Testis (tissue), 3 donors: ENCODE data around the gene YEATS2. TPM values are rescaled to one million over a fixed set of nuclear protein-coding genes. Genes with fewer than 3 reads are reported as not detected.

Experiments used
- DNase-seq: peaks from one replicate; pipeline ENCODE4 v3.0.0-alpha.2; 2019
- H3K27ac ChIP-seq, 2 donors: fragments of 200-600 bp; sonication (generic); one replicate each; pipeline ENCODE4 v1.5.1; 2019
- H3K27me3 ChIP-seq: fragments of 200-600 bp; sonication (generic); one replicate; pipeline ENCODE4 v1.5.1; 2019
- H3K36me3 ChIP-seq: fragments of 200-600 bp; sonication (generic); one replicate; pipeline ENCODE4 v1.5.1; 2017; ENCODE audit warnings: low read depth; ENCODE audit errors: missing control alignments
- H3K4me1 ChIP-seq: fragments of 200-600 bp; sonication (generic); one replicate; pipeline ENCODE4 v1.5.1; 2019
- H3K4me3 ChIP-seq, 2 donors: fragments of 200-600 bp; sonication (generic); one replicate each; pipeline ENCODE4 v1.5.1; 2017 to 2019
- H3K9me3 ChIP-seq: fragments of 200-600 bp; sonication (generic); one replicate; pipeline ENCODE4 v1.5.1; 2017
- POLR2A ChIP-seq: fragments of 450-650 bp; IDR thresholded peaks from one replicate; pipeline ENCODE4 v1.6.1; 2017; ENCODE audit warnings: antibody characterized with exemption, mild to moderate bottlenecking, moderate library complexity
- WGBS, 2 donors: methylation state at CpG; one replicate each; pipeline ENCODE4 v1.1.5; 2018; 5-methylcytosine and 5-hydroxymethylcytosine counted together
- intact Hi-C: fragments of 100-400 bp; cut with DNase I; formaldehyde crosslinking; loops from one replicate; pipeline ENCODE4 v1.15.1; 2023; ENCODE audit warnings: low total_unique reads
- polyA plus RNA-seq: library from polyadenylated mRNA; stranded (reverse); fragments of 350-450 nt; fragmentation: Illumina TruSeq; extraction: RNeasy Lipid Tissue Mini Kit (QIAGEN cat#74804); gene quantifications from one replicate; pipeline ENCODE4 v1.2.3, GENCODE V29; 2014; ENCODE audit warnings: low read depth, low replicate concordance; ENCODE audit not compliant: insufficient read depth
- total RNA-seq, 2 donors: library from RNA; depleted of rRNA; stranded (reverse); fragments of >200 nt; gene quantifications; one replicate each; pipeline ENCODE4 v1.2.3, GENCODE V29; 2016
- TF ChIP-seq, protein P1 (sequence below), 3 experiments: fragments of 450-650 bp in 2 of 3; fragments of 200-600 bp in 1 of 3; sonication (generic) in 1 of 3; IDR thresholded peaks; one replicate each; pipeline ENCODE4 v1.5.1; 2016 to 2019; ENCODE audit warnings: antibody characterized with exemption in 3 of 3, mild to moderate bottlenecking in 2 of 3, moderate library complexity in 1 of 3

Gene YEATS2
- total and polyA plus RNA-seq, 3 donors from 2014 or later: 19.3 to 41.7 (median 39.9) TPM

DNA sequence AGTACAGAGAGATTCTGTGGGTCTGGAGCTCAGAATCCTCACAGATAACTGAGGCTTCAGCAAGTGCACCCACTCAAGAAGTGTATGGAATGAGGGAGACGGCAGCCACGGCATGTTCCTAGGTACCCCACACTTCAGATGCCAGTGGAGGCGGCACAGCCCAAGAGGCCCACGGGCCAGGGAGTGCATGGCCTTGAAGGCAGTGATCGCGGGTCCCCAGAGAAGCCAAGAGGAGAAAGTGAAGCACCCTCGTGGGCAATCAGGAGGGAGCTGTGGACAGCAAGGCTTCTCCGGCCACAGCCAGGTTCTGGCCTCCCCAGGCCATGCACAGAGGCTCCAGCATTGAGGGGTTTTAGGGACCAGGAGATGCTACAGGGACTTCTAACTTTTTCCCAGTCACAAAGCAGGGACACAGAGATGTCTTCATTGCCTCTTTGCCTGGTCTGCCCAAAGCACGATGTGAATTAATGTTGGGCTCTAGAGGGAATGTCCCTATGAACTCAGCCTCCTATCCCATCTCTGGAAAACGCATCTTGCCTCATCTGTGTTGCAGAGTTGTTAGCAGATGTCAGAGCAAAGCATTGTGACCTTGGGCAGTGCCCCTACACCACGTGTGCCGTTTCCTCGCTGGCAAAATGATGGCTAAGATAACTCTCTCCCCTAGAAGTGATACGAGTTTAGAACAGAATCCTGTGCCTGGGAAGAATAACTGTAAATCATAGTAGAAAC lies 130.4 kb downstream of the YEATS2 start:
- Histone ChIP-seq H3K4me1 (peaks cover 4% of the 10 kb centered on the region), H3K27ac (no peak overlapping the region), H3K4me3 (no peak overlapping the region), H3K9me3 (no peaks in the 10 kb centered on the region), H3K36me3 (no peaks in the 10 kb centered on the region), H3K27me3 (no peaks in the 10 kb centered on the region)
- TF ChIP-seq, protein P1, sequence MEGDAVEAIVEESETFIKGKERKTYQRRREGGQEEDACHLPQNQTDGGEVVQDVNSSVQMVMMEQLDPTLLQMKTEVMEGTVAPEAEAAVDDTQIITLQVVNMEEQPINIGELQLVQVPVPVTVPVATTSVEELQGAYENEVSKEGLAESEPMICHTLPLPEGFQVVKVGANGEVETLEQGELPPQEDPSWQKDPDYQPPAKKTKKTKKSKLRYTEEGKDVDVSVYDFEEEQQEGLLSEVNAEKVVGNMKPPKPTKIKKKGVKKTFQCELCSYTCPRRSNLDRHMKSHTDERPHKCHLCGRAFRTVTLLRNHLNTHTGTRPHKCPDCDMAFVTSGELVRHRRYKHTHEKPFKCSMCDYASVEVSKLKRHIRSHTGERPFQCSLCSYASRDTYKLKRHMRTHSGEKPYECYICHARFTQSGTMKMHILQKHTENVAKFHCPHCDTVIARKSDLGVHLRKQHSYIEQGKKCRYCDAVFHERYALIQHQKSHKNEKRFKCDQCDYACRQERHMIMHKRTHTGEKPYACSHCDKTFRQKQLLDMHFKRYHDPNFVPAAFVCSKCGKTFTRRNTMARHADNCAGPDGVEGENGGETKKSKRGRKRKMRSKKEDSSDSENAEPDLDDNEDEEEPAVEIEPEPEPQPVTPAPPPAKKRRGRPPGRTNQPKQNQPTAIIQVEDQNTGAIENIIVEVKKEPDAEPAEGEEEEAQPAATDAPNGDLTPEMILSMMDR (IDR thresholded peaks at IDR 0.05): no peak
- no peak for TF ChIP-seq POLR2A
- WGBS, 2 donors: 68 to 75% methylated on average over 13 to 14 of the region's 14 CpGs
- intact Hi-C loops: no loop called here
- DNase-seq: no peak

DNA sequence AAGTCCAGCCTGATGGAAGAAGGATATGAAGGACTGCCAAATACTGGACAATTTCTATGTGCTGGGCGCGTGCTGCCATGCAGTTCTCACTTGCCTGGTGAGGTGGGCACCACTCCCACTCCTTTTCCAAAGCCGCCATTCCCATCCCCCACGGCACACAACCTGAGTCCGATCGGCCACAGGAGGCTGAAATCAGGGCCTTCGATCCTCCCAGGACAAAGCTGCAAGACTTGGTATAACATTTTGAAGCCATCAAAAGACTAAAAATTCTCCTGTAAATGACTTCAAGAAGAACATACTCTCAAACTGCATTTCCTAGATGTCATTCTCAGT lies 130.9 kb downstream of the YEATS2 start:
- no peak overlapping the region for H3K27ac ChIP-seq
- WGBS, 2 donors: 87 to 97% methylated on average over 7 of the region's 7 CpGs
- no peaks in the 10 kb centered on the region for H3K27me3 ChIP-seq
- H3K36me3 ChIP-seq: no peaks in the 10 kb centered on the region
- DNase-seq: no peak
- no peaks in the 10 kb centered on the region for H3K9me3 ChIP-seq
- H3K4me1 ChIP-seq: peaks cover 4% of the 10 kb centered on the region
- H3K4me3 ChIP-seq: no peak overlapping the region
- intact Hi-C loops: no loop called here
- TF ChIP-seq POLR2A: no peak
- TF ChIP-seq, protein P1 (IDR thresholded peaks at IDR 0.05): no peak

GRCh38 chr3:183829466-183829865 lies 131.9 kb downstream of the YEATS2 start:
- H3K27me3 ChIP-seq: no peaks in the 10 kb centered on the region
- H3K36me3 ChIP-seq: no peaks in the 10 kb centered on the region
- no peak for TF ChIP-seq POLR2A
- TF ChIP-seq, protein P1 (IDR thresholded peaks at IDR 0.05): no peak
- H3K9me3 ChIP-seq: no peaks in the 10 kb centered on the region
- peaks cover 2% of the 10 kb centered on the region for H3K4me1 ChIP-seq
- no peak for DNase-seq
- intact Hi-C loops: no loop called here
- 87 to 92% methylated on average over 9 of the region's 9 CpGs for WGBS, 2 donors
- H3K4me3 ChIP-seq: no peak overlapping the region
- H3K27ac ChIP-seq: no peak overlapping the region

DNA sequence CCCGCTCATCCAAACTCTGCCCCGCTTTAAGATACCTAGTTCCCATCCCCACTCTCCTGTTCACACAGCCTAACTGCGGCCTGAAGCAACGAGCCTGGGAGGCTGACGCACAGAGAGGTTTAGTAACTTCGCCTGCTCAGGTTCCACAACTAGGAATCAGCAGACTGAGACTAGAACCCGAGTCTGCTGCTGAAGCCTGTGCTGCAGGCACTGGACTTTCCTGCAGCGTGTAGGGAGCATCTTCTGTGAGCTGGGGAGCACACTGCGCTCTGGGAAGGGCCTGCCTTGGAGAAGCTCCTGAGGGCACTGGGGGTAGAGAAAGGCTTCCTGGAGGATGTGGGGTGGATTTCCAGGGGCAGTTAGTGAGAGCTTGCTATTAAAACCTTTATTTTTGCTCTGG lies 132.6 kb downstream of the YEATS2 start:
- Histone ChIP-seq H3K4me1 (no peaks in the 10 kb centered on the region), H3K9me3 (no peaks in the 10 kb centered on the region), H3K27ac (no peak overlapping the region), H3K27me3 (no peaks in the 10 kb centered on the region), H3K4me3 (no peak overlapping the region), H3K36me3 (no peaks in the 10 kb centered on the region)
- DNase-seq: no peak
- intact Hi-C loops: no loop called here
- 92 to 96% methylated on average over 9 of the region's 9 CpGs for WGBS, 2 donors
- TF ChIP-seq, protein P1 (IDR thresholded peaks at IDR 0.05): no peak
- TF ChIP-seq POLR2A: no peak

DNA sequence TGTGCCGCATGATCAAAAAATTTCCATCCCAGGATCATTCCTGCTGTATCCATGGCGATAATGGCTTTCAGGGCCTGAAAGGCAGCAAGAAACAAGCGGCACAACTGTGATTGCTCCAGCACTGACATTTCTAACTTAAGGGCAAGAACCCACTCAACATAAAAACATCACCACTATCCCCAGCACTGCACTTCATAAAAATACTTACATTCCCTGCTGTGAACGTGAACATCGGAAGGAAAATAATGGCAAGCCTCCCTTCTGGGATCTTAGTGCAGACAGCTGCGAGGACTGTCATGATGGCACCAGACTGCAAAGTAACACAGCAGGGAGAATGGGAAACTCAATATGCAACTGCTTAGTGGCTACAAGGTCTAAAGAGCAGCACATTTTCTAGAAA lies 135.9 kb downstream of the YEATS2 start:
- H3K9me3 ChIP-seq: no peaks in the 10 kb centered on the region
- H3K27me3 ChIP-seq: no peaks in the 10 kb centered on the region
- no peaks in the 10 kb centered on the region for H3K4me1 ChIP-seq
- no peaks in the 10 kb centered on the region for H3K36me3 ChIP-seq
- H3K4me3 ChIP-seq: no peak overlapping the region
- intact Hi-C loops: no loop called here
- no peak for DNase-seq
- H3K27ac ChIP-seq: no peak overlapping the region
- TF ChIP-seq, protein P1 (IDR thresholded peaks at IDR 0.05): no peak
- no peak for TF ChIP-seq POLR2A
- WGBS, 2 donors: 93 to 96% methylated on average over 6 of the region's 6 CpGs
